GM19025 (cell line): ENCODE measurements around the gene SLC4A3.

Experiments used
- ATAC-seq: cut with Tn5 transposase; IDR thresholded peaks from one replicate; pipeline ENCODE4 v1.9.1; 2021; ENCODE audit warnings: mild to moderate bottlenecking, low read depth, moderate library complexity; ENCODE audit not compliant: unreplicated experiment

Gene SLC4A3

DNA sequence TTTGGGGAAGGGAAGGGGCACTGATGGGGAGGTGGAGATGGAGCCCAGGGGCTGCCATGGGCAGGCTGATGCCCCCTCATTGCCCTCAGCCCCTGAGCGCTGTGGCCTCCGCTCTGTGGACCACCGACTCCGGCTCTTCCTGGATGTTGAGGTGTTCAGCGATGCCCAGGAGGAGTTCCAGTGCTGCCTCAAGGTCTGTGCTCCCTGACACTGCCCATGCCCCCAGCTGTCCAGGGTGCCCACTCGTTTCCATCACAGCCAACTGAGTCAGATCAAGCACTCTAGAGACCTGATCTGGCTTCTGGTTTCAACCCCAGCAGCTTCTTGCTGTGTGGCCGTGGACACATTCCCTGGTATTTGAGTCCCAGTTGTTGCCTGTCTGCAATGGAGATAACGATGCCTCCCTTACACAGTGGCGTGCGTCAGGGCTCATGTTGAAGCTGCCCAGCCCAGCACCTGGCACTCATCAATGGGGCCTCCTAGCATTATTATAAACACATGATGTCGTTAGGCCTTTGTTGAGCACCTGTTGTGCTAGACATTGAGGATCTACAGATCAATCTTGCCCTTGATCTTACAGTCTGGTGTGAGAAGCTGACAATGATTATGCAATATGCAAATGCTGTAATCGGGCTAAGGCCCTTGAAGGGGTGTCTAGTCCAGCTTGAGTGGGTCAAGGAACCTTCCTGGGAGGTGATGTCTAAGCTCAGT, 15.4 kb upstream of the SLC4A3 start:
- ATAC-seq = no peak

DNA sequence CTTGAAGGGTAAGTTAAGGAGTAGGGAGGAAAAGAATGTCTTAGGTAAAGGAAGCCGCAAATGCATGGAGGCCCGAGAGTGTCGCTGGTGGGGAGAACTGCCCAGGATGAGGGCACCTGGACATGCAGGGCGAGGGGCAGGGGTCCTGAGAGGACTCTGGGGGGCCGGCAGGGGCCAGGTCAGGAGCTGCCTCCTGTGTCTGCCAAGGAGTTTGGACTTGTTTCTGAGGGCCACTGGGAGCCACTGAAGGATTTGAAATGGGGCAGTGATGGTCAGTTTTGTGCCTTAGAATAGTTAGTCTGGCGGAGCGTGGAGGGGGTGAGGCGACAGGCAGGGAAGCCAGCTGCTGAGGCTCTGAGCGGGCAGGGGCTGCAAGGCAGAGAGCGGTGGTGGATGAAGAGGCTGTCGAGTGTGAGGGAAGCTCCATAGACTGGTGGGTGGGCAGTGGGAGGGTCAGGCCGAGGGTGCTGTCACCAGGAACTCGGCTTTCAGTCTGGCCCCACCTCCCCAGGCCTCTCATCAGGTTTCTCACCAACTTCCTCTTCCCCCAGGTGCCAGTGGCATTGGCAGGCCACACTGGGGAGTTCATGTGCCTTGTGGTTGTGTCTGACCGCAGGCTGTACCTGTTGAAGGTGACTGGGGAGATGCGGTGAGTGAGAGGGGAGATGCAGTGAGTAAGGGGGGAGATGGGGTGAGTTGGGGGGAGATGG, 14.7 kb upstream of the SLC4A3 start:
- no peak for ATAC-seq

DNA sequence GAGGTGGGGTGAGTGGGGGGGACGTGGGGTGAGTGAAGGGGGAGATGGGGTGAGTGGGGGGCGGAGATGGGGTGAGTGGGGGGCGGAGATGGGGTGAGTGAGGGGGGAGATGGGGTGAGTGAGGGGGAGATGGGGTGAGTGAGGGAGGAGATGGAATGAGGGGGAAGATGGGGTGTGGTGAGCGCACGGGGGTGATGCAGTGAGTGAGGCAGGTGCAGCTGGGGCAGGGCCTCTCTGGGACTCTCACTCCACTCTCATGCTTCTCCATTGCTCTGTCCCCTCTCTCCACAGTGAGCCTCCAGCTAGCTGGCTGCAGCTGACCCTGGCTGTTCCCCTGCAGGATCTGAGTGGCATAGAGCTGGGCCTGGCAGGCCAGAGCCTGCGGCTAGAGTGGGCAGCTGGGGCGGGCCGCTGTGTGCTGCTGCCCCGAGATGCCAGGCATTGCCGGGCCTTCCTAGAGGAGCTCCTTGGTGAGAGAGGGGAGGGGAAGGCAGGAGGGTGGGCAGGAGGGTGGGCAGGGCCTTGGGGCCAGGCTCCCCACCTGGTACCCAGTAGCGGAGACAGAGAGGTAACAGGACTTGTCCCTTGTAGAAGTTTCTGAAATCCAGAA, 13.9 kb upstream of the SLC4A3 start:
- ATAC-seq = no peak

DNA sequence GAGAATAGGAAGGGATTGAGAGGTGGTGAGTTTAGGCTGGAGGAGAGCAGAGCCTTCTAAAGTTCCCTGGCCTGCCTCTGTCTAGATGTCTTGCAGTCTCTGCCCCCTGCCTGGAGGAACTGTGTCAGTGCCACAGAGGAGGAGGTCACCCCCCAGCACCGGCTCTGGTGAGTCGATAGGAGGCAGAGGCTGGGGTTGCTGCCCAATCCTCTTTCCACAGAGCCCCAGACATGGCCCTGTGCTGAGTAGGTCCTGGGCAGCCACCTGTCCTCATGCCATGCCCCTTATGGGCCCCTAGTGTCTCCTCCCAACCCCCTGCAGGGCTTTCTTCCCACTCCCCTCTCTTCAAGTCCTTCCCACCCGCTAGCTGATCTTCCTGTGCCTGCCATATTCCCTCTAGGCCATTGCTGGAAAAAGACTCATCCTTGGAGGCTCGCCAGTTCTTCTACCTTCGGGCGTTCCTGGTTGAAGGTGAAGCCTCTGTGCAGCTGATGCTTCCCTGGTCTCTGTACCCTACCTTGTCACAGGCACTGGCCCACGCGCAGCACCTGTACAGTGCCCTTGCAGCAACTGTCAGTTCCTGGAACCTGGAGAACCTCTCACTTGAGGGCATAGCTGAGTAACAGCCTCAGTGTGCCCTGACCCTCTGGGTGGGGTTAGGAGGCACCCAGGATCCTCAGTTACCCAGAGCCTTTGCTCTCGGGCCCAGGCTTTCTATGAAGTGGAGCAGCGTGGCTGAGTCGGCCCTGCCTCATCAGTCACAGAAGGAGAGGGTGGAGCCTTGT, 13.2 kb upstream of the SLC4A3 start:
- ATAC-seq = no peak

DNA sequence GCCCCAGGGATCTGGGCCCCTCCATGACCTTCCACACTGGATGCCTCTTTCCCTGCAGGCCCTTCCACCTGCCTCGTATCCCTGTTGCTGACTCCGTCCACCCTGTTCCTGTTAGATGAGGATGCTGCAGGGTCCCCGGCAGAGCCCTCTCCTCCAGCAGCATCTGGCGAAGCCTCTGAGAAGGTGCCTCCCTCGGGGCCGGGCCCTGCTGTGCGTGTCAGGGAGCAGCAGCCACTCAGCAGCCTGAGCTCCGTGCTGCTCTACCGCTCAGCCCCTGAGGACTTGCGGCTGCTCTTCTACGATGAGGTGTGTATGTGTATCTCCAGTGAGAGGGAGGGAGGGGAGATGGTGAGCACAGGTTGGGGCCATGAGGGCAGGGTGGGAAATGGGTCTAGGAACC, 12.4 kb upstream of the SLC4A3 start:
- no peak for ATAC-seq

DNA sequence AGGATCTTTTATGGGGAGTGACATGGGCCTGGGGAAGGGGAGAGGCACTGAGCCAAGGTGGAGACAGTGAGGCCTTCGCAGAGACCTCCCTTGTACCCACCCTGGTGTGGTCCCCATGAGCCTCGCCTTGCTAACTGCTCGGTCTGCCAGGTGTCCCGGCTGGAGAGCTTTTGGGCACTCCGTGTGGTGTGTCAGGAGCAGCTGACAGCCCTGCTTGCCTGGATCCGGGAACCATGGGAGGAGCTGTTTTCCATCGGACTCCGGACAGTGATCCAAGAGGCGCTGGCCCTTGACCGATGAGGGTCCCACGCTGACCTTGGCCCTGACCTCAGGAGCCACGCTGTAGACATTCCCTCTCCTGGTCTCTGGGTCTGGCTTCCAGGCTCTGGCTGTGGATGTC, 11.5 kb upstream of the SLC4A3 start:
- no peak for ATAC-seq

DNA sequence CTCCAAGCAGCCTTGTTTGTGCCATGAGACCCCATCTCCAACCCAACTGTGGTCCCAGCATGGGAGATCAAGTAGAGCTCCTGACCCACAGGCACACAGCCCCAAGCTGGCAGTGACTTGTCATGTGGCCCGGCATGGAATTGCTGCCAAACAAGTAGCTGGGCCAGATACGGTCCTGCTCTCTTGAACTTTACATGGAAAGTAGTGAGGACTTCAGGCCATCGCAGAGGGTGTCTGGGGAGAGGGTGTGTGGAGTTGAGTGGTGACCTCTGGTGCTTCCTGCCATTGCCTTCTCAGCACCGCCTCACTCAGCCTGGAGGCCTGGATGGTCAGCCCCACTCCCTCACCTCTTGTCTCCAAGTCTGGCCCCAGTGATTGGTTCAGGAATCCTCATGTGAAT, 10.9 kb upstream of the SLC4A3 start:
- ATAC-seq = no peak

DNA sequence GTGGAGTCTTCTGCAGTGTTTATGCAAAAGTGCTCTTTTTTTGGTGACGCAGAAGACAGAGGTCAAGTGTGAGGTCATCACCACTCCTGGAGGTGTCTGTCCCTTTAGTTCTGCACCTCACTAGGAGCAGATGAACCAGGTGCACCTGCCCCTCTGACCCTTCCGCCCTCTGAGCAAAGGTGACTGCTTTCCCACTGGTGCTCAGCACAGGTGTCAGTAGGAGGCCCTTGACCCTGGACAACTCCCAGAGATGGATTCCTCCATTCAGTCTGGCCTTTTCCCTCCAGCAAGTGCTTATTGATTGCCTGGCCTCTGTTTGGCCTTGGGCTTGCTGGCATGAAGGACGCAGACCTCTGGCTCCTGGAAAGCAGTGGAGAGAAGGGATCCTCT, 8.7 kb upstream of the SLC4A3 start:
- no peak for ATAC-seq

DNA sequence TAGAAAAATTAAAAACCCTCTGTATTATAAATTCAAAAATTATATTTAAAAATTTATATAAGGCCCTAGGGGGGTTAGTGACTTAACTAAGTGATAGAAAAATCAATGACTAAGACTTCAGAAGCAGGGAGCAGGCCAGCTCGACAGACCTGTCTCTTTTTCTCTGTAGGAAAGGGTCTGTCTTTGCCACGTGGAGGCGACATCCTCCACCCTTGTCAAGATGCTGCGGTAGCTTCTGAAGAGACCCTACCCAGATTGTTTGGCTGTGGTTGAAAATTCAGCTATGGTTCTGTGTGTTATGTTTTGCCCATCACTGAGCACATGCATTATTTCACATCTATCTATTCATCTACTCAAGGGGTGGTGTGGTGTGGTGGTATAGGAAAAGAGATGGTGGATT, 8.2 kb upstream of the SLC4A3 start:
- no peak for ATAC-seq

DNA sequence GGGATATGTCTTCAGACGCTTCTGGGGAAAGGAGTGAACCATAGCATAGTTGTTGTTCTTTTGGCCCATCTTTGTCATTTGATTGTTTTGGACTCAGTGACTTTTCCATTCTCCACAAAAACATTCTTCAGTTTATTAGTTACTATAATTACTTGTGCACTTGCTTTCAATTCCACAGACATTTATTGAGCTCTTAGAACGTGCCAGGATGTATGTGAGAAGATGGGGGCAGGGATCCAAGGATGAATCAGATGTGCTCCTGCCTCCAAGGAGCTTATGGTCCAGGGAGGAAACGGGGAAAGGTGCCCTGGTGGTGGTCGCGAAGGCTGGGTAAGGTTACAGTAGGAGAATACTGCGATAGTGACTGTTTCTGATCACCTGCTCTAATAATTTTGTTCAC, 6.9 kb upstream of the SLC4A3 start:
- no peak for ATAC-seq

DNA sequence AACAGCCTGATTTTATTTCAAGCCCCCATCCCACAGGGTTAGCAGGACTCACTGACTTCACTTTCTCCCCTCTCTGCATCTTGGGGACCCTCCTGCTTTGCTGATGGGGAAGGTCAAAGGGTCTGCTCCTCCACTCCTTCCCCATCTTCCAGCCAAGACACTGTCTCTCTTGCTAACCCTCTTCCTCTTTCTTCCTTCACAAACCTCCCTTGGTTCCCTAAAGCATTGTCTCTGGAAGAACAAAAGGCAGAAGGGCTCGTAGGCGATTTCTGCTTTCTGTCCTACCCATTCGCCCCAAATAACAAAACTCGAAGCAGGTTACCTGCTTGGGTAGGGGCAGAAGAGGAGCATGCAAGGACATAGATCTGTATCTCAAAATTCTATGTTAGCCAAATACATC, 5.5 kb upstream of the SLC4A3 start:
- ATAC-seq = no peak

DNA sequence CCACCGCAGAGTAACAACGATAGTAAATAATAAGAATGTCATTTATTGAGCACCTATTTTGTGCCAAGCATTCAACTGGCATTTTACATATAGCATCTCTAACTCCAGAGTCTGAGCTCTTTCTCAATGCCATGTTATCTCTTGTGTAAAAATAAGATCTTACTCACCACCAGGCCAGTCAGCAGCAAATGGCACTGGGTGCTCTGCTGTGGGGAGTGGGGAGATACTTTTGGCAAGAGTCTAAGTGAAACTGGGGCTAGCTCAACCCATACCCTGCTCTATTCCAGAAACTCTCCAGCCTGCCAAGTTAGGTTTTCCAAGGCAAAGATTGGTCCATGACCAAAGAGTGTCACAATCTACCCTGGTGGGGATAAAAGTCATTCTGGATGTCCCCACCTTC, 5.0 kb upstream of the SLC4A3 start:
- ATAC-seq = no peak

DNA sequence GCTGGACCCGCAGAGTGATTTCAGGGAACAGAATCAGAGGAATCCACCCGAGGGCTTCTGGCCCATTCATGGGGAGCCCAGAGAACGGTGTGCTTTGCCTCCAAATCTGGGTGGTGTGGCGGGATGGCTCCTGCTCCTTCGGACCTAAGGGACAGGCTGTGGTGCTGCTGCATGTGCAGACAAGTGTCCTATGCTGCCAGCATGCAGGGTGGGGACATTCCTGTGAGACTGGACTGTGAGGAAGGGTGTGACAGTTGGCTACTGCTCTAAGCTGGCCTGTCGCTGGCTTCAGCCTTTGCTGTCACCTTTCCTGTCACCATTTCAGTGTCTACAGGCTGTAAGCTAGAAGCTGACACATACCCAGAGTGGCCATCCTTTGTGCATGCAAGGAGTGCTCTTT, 2.9 kb upstream of the SLC4A3 start:
- no peak for ATAC-seq

DNA sequence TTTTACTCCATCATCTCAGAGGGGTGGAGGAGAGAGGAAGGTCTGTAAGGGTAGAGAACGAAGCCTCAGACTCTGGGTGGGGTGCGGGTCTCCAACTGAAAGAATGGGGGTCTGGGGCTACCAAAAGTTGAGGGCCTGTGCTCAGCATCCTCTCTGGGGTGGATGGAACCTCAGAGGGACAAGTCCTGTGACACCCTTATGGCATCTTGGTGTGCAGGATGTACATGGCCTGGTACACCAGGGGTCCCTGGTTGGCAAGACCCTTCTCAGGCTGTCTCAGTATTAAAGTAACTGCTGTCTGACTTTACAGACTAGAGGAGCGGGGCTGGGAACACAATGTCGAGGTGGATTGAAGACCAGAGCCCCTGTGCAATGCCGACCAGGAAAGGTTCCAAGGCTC, 2.3 kb upstream of the SLC4A3 start:
- no peak for ATAC-seq

DNA sequence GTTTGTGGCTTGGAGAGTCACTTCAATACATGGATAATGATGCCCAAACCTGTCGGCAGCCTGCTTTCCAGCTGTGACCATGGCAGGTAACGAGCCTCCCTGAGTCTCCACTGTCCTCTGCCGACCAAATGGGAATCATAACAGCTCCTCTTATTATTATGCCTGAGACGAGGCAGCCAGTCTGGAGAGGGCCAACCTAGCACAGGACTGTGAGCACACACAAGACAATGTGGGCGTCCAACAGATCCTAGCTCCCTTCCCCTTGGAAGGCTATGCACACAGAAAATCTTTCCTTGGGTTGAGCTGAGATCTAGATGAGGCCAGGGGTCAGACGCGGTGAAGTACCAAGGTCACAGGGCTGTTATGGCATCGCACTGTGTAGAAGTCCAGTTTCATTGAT, 890 bp upstream of the SLC4A3 start:
- no peak for ATAC-seq

DNA sequence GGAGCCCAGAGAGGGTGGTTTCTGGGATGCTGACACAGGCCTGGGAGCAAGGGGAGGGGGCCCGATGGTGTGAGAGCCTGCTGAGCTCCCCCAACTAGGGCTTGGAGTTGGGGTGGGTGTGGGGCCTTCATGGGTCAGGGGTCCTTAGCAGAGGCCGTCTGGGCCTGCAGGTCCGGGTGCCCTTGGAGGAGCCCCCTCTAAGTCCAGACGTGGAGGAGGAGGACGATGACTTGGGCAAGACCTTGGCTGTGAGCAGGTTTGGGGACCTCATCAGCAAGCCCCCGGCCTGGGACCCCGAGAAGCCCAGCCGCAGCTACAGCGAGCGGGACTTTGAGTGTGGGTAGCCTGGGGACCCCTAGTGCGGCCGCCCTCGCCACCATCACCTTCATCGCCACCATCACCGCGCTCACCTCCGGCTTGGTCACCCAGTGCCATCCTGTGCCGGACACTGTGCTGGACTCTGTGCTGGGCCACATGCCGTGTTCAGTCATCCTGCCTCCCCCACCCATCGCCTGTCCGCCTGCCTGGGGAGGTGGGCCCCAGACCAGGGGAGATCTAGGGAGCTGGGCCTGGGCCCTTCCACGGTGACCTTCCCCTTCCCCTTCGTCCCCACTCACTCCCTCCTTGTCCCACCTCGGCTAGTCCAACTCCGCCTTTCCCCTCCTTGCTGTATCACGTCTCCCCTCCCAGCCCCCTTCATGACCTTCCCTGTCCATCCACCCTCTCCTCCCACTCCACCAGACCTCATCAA, 980 bp downstream of the SLC4A3 start:
- ATAC-seq = no peak

DNA sequence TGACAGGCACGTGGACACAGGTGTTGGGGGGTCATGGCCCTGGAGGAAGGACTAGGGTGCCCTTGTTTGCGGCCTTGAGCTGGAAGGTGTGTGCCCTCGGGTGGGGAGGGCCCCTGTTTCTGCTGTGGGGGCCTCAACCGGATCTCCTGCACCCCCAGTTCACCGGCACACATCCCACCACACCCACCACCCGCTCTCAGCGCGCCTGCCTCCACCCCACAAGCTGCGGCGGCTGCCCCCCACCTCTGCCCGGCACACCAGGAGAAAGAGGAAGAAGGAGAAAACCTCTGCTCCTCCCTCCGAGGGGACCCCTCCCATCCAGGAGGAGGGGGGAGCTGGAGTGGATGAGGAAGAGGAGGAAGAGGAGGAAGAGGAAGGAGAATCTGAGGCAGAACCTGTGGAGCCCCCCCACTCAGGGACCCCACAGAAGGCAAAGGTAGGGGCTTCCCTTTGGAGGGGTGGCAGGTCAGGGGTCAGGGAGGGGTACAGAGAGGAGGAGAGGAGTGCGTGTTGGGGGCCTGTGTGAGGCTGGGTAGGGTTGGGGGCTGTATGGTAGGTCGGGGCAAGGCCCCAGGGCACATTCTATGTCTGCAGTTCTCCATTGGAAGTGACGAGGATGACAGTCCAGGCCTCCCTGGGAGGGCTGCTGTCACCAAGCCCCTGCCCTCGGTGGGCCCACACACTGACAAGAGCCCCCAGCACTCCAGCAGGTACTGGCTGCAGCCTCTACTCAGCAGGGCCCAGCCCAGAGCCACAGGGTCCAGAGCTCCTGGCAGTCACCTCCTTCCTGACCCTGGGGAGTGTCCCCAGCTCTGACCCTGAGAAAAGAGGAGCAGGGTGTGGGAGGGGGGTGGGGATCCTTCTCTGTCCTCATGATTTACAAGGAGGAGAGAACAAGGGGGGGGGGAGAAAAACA, 1.8 kb downstream of the SLC4A3 start:
- ATAC-seq = no peak

DNA sequence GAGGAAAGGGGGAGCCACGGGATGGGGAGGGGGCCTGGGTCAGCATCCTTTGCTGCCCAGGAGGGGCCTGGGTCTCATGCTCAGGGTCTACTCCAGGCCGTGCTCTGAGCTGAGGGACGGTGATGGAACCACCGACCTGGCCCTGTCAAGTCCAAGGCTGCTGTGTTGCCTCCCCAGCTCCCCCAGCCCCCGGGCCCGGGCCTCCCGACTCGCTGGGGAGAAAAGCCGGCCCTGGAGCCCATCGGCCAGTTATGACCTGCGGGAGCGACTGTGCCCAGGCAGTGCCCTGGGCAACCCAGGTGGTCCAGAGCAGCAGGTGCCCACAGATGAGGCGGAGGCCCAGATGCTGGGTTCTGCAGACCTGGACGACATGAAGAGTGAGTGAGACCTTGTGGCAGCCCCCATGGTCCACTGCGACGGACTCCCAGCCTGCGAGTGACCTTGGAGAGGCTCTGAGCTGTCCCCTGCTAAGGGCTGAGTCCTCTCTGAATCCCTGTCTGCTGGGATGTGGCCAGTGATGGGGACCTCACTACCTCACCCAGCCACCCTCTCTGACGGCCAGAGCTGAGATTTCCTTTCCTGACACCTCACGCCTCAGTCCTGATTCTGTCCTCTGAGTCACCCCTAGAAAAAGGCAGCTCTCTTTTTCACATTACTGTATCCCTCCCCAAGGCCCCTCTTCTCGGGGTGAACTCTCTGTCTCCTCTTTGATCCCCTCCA, 2.7 kb downstream of the SLC4A3 start:
- no peak for ATAC-seq
